ENCODE measurements around the gene FGF5. TPM values are rescaled to one million over a fixed set of nuclear protein-coding genes. Genes with fewer than 3 reads are reported as not detected.

Gene FGF5, protein sequence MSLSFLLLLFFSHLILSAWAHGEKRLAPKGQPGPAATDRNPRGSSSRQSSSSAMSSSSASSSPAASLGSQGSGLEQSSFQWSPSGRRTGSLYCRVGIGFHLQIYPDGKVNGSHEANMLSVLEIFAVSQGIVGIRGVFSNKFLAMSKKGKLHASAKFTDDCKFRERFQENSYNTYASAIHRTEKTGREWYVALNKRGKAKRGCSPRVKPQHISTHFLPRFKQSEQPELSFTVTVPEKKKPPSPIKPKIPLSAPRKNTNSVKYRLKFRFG
- total RNA-seq (ENCODE audit: low replicate concordance), result not detected in 2 replicates

DNA sequence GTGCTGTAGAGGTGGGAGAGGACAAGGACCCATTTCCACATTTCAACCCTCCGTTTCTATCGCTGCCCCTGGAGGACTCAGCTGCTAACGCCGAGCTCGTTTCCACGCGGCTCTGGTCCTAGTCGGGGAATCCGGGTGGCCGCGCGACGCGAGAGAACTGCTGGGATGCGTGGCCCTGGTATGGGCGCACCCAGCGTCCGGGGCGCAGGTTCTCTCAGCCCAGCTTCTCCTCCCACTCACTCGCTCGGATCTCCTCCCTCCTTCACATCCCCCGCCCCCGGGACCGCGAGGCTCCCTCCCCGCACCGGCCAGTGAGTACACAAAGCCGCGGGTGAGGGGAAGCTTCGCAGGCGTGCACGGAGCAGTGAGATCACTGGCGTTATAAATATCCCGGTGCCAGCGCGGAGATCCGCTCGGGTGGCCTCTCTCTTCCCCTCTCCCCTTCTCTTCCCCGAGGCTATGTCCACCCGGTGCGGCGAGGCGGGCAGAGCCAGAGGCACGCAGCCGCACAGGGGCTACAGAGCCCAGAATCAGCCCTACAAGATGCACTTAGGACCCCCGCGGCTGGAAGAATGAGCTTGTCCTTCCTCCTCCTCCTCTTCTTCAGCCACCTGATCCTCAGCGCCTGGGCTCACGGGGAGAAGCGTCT, at the start of gene FGF5:
Gene FGF5 (plus strand): TSS at position 412 of the 649 bp plus-strand sequence. CDS start 161 bp downstream, at position 573.
- H3K36me3 ChIP-seq, result no peaks in the 10 kb centered on the region
- no peak within 1 kb of the TSS for H3K9ac ChIP-seq
- H2AFZ ChIP-seq (replicated peaks), result peak within 1 kb of the TSS; percentile 75
- peaks cover 24% of the 10 kb centered on the region for H3K4me1 ChIP-seq
- peak within 1 kb of the TSS; percentile 55 for H3K4me3 ChIP-seq
- Mint-ChIP-seq H3K27ac (no peak within 1 kb of the TSS), H3K27me3 (ENCODE audit: insufficient read depth, low read depth) (peaks cover 78% of the 10 kb centered on the region), H3K4me1 (peaks cover 29% of the 10 kb centered on the region), H3K36me3 (no peaks in the 10 kb centered on the region), H3K4me3 (peak within 1 kb of the TSS; percentile 91), H3K9me3 (peaks cover 3% of the 10 kb centered on the region)
- H3K27me3 ChIP-seq, result peaks cover 100% of the 10 kb centered on the region
- DNase-seq (ENCODE audit: low spot score), result peak; percentile 64
- H3K4me2 ChIP-seq, result peak within 1 kb of the TSS; percentile 90
- H3K9me3 ChIP-seq (ENCODE audit: low read depth), result no peaks in the 10 kb centered on the region
- H4K20me1 ChIP-seq (ENCODE audit: low read depth), result peaks cover 18% of the 10 kb centered on the region
- no peaks in the 10 kb centered on the region for H3F3A ChIP-seq (ENCODE audit: low read depth)
- H3K79me2 ChIP-seq (ENCODE audit: low read depth), result no peaks in the 10 kb centered on the region
- TF ChIP-seq EZH2 (IDR thresholded peaks at IDR 0.05) (peak; percentile 78), EZH2phosphoT487 (IDR thresholded peaks at IDR 0.05) (peak; percentile 41)
- TF ChIP-seq, protein P1, sequence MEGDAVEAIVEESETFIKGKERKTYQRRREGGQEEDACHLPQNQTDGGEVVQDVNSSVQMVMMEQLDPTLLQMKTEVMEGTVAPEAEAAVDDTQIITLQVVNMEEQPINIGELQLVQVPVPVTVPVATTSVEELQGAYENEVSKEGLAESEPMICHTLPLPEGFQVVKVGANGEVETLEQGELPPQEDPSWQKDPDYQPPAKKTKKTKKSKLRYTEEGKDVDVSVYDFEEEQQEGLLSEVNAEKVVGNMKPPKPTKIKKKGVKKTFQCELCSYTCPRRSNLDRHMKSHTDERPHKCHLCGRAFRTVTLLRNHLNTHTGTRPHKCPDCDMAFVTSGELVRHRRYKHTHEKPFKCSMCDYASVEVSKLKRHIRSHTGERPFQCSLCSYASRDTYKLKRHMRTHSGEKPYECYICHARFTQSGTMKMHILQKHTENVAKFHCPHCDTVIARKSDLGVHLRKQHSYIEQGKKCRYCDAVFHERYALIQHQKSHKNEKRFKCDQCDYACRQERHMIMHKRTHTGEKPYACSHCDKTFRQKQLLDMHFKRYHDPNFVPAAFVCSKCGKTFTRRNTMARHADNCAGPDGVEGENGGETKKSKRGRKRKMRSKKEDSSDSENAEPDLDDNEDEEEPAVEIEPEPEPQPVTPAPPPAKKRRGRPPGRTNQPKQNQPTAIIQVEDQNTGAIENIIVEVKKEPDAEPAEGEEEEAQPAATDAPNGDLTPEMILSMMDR (IDR thresholded peaks at IDR 0.05), result no peak
- H3K27ac ChIP-seq, result no peak within 1 kb of the TSS

DNA sequence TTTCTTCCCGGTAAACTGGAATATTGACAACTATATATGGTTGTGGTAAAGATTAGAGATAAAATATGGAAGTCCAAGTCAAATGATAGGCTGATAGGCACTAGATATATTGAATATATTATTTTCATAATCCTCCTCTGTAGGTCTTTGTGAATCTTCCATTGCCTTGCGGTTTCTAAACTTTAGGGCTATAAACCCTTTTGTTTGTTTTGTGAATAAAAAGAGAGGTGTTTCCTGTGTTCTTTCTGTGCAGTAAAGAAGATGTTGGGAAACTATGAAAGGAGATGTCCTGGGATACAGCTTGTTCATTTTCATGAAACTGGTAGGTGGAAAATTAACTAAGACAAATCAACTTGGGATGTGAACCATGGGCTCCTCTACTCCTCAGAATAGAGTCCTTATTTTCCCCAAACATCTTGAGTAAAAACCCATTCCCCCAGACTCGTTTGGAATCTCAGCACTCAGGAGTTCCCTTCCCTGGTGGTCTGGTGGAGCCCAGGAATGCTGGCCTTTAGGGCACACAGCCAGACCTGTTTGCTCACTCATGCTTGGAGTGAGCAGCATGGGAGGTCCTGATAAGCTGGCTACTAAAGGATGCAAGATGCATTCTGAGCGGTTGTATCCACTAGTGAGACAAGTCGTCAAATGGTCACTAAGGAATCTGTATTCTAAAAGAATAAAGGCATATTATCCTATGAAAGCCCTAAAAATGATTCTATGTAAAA, 47.0 kb upstream of the FGF5 start:
- Histone ChIP-seq H3F3A (ENCODE audit: low read depth) (no peaks in the 10 kb centered on the region), H3K27ac (no peak overlapping the region), H3K4me3 (no peak overlapping the region), H3K4me2 (no peak overlapping the region), H3K36me3 (no peaks in the 10 kb centered on the region), H2AFZ (replicated peaks) (no peak overlapping the region), H3K79me2 (ENCODE audit: low read depth) (no peaks in the 10 kb centered on the region), H3K4me1 (no peaks in the 10 kb centered on the region), H3K9me3 (ENCODE audit: low read depth) (no peaks in the 10 kb centered on the region), H4K20me1 (ENCODE audit: low read depth) (no peaks in the 10 kb centered on the region), H3K27me3 (peaks cover 99% of the 10 kb centered on the region), H3K9ac (no peak overlapping the region)
- peak; percentile 83 for DNase-seq (ENCODE audit: low spot score)
- Mint-ChIP-seq H3K4me3 (no peak overlapping the region), H3K27me3 (ENCODE audit: insufficient read depth, low read depth) (peaks cover 2% of the 10 kb centered on the region), H3K27ac (no peak overlapping the region), H3K9me3 (no peaks in the 10 kb centered on the region), H3K36me3 (no peaks in the 10 kb centered on the region), H3K4me1 (no peaks in the 10 kb centered on the region)
- TF ChIP-seq, protein P1 (IDR thresholded peaks at IDR 0.05), result no peak
- TF ChIP-seq EZH2 (IDR thresholded peaks at IDR 0.05) (no peak), EZH2phosphoT487 (IDR thresholded peaks at IDR 0.05) (no peak)

DNA sequence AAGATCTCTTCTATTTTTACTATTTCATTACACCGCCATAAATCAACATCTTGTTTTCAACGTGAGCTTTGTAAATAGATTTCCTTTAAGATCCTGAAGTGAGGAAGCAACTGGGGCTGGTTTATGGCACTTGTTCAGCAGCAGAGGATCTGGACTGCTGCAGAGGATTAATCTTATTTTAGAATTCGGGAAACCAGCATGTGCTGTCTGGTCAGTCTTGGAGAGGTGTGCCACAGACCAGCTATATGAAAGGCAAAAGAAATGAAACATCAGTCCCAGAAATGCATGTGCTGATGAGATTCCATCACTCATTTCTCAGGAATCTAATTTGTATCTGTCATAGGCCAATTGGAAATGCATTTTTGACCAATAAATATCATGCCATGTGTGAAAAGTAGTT, 45.8 kb upstream of the FGF5 start:
- Histone ChIP-seq H3K27me3 (peaks cover 100% of the 10 kb centered on the region), H3K9ac (no peak overlapping the region), H3K4me1 (no peaks in the 10 kb centered on the region), H3K27ac (no peak overlapping the region), H3K4me3 (no peak overlapping the region), H2AFZ (replicated peaks) (no peak overlapping the region), H3K9me3 (ENCODE audit: low read depth) (no peaks in the 10 kb centered on the region), H3K4me2 (no peak overlapping the region), H3F3A (ENCODE audit: low read depth) (no peaks in the 10 kb centered on the region), H4K20me1 (ENCODE audit: low read depth) (no peaks in the 10 kb centered on the region), H3K79me2 (ENCODE audit: low read depth) (no peaks in the 10 kb centered on the region), H3K36me3 (no peaks in the 10 kb centered on the region)
- Mint-ChIP-seq H3K36me3 (no peaks in the 10 kb centered on the region), H3K27me3 (ENCODE audit: insufficient read depth, low read depth) (peaks cover 2% of the 10 kb centered on the region), H3K4me3 (no peak overlapping the region), H3K4me1 (no peaks in the 10 kb centered on the region), H3K9me3 (no peaks in the 10 kb centered on the region), H3K27ac (no peak overlapping the region)
- no peak for DNase-seq (ENCODE audit: low spot score)
- TF ChIP-seq EZH2 (IDR thresholded peaks at IDR 0.05) (no peak), EZH2phosphoT487 (IDR thresholded peaks at IDR 0.05) (no peak)
- TF ChIP-seq, protein P1 (IDR thresholded peaks at IDR 0.05), result no peak

Data from neural progenitor cell (in vitro differentiated cells).